ENCODE results near the gene DYNC2LI1.

- TF ChIP-seq POLR2AphosphoS5 (IDR thresholded peaks at IDR 0.05; ENCODE audit: low read depth, low read length) (no peak), POLR2A (IDR thresholded peaks at IDR 0.05; ENCODE audit: low read depth, low read length) (no peak), PAX5 (IDR thresholded peaks at IDR 0.05; ENCODE audit: insufficient read depth, low read length, severe bottlenecking) (no peak), SPI1 (IDR thresholded peaks at IDR 0.05; ENCODE audit: low read depth, low read length) (no peak)
Observed at GRCh38 chr2:43752302-43752701, 21.5 kb upstream of the DYNC2LI1 start.

Data from GM12891 (cell line).